Stimulated activated CD4-positive, alpha-beta T cell treated with anti-CD3 and anti-CD28 coated beads, Interleukin-1b, Interleukin-23, amount 100 ng/mL, for 48 hours (primary cell): Measurements from ENCODE around the gene SLU7.

ENCODE experiments used
- DNase-seq: peaks from one replicate; pipeline ENCODE4 v3.0.0-alpha.2; 2020

SLU7 gene

GRCh38 chr5:160399402-160400353 is 19.2 kb downstream of the SLU7 start, which contains the start of gene FAM200C:
FAM200C (minus strand) TSS chr5:160400054; CDS start chr5:160395490, 4,564 bp downstream.
- peak; percentile 78 for DNase-seq

- no peak for DNase-seq
Measured at GRCh38 chr5:160398806-160399205, 20.1 kb downstream of the SLU7 start.

- DNase-seq = no peak
Measured at GRCh38 chr5:160397492-160397891, 21.4 kb downstream of the SLU7 start.

GRCh38 chr5:160395111-160395510 is 23.8 kb downstream of the SLU7 start:
- DNase-seq = no peak

GRCh38 chr5:160390787-160391696 is 27.8 kb downstream of the SLU7 start:
- DNase-seq = no peak

- no peak for DNase-seq
Measured at GRCh38 chr5:160387445-160387844, 31.4 kb downstream of the SLU7 start.

GRCh38 chr5:160385496-160385895 is 33.4 kb downstream of the SLU7 start:
- DNase-seq = no peak

GRCh38 chr5:160384681-160385080 is 34.2 kb downstream of the SLU7 start:
- no peak for DNase-seq

GRCh38 chr5:160382346-160382745 is 36.5 kb downstream of the SLU7 start:
- no peak for DNase-seq

- no peak for DNase-seq
Measured at GRCh38 chr5:160380041-160380440, 38.8 kb downstream of the SLU7 start.

- no peak for DNase-seq
Measured at GRCh38 chr5:160379511-160379910, 39.4 kb downstream of the SLU7 start.

GRCh38 chr5:160378330-160378729 is 40.6 kb downstream of the SLU7 start:
- no peak for DNase-seq

- DNase-seq = no peak
Measured at GRCh38 chr5:160377651-160378050, 41.2 kb downstream of the SLU7 start.

- no peak for DNase-seq
Measured at GRCh38 chr5:160376416-160376815, 42.5 kb downstream of the SLU7 start.

- DNase-seq = no peak
Measured at GRCh38 chr5:160375701-160376100, 43.2 kb downstream of the SLU7 start.

- no peak for DNase-seq
Measured at GRCh38 chr5:160375166-160375565, 43.7 kb downstream of the SLU7 start.

- no peak for DNase-seq
Measured at GRCh38 chr5:160371294-160371693, 47.6 kb downstream of the SLU7 start.

- no peak for DNase-seq
Measured at GRCh38 chr5:160370713-160371034, 48.2 kb downstream of the SLU7 start.

GRCh38 chr5:160369990-160370712 is 48.7 kb downstream of the SLU7 start, which contains the start of gene C1QTNF2:
C1QTNF2 (minus strand) TSS chr5:160370626; CDS start chr5:160355011, 15,615 bp downstream.
- DNase-seq = peak; percentile 4

- no peak for DNase-seq
Measured at GRCh38 chr5:160367885-160368284, 51.0 kb downstream of the SLU7 start.

- no peak for DNase-seq
Measured at GRCh38 chr5:160367261-160367660, 51.6 kb downstream of the SLU7 start.

- DNase-seq = no peak
Measured at GRCh38 chr5:160366230-160366629, 52.7 kb downstream of the SLU7 start.
